ENCODE data around the gene JAGN1. TPM values are rescaled to one million over a fixed set of nuclear protein-coding genes. Genes with fewer than 3 reads are reported as not detected.

Gene JAGN1
- total RNA-seq, 1 donor from 2014 or later, result 40.4 TPM

DNA sequence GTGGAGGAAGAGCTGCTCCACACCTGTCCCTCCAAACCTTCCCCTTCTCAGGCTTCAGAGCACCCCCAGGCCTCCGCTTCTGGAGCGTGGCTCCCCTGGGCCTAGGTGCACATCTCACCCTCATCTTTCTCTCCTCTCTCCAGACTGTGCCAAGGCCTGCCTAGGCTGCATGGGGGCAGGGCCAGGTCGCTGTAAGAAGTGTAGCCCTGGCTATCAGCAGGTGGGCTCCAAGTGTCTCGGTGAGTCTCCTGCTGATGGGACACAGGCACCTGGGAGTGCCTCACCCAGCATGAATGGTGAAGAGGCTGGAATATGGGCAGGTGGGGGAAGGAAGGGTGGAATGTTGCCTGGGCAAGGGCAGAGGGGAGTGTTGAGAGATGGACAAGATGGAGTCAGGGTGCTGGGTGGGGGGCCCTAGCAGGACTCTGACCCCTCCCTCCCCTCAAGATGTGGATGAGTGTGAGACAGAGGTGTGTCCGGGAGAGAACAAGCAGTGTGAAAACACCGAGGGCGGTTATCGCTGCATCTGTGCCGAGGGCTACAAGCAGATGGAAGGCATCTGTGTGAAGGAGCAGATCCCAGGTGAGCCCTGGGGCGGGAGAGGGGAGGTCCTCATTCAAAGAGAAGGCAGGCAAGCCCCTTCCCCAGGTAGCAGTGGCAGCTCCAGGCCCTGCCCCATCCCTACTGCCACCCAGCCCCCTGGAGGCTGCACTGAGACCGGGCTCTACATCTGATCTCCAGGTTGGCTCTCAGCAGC lies 52.7 kb downstream of the JAGN1 start:
- no peak for DNase-seq (ENCODE audit: extremely low spot score, unreplicated experiment)
- Mint-ChIP-seq H3K27ac (no peak overlapping the region), H3K36me3 (no peaks in the 10 kb centered on the region), H3K4me1 (ENCODE audit: unreplicated experiment) (no peaks in the 10 kb centered on the region), H3K27me3 (no peaks in the 10 kb centered on the region), H3K9me3 (no peaks in the 10 kb centered on the region), H3K4me3 (no peak overlapping the region)
- TF ChIP-seq, protein P1, sequence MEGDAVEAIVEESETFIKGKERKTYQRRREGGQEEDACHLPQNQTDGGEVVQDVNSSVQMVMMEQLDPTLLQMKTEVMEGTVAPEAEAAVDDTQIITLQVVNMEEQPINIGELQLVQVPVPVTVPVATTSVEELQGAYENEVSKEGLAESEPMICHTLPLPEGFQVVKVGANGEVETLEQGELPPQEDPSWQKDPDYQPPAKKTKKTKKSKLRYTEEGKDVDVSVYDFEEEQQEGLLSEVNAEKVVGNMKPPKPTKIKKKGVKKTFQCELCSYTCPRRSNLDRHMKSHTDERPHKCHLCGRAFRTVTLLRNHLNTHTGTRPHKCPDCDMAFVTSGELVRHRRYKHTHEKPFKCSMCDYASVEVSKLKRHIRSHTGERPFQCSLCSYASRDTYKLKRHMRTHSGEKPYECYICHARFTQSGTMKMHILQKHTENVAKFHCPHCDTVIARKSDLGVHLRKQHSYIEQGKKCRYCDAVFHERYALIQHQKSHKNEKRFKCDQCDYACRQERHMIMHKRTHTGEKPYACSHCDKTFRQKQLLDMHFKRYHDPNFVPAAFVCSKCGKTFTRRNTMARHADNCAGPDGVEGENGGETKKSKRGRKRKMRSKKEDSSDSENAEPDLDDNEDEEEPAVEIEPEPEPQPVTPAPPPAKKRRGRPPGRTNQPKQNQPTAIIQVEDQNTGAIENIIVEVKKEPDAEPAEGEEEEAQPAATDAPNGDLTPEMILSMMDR (conservative IDR thresholded peaks at IDR 0.05), result no peak

Other genes with a start within 250 kb of the JAGN1 start
- gene MTMR14, start 241.1 kb upstream of the JAGN1 start, total RNA-seq (ENCODE audit: low replicate concordance), result 30.0 and 34.7 TPM in 2 replicates
- 0.34 and 0.59 TPM in 2 replicates for gene CPNE9, start 186.8 kb upstream of the JAGN1 start, total RNA-seq (ENCODE audit: low replicate concordance)
- 22.6 and 28.0 TPM in 2 replicates for gene BRPF1, start 158.9 kb upstream of the JAGN1 start, total RNA-seq (ENCODE audit: low replicate concordance)
- 22.8 and 40.4 TPM in 2 replicates for gene OGG1, start 140.7 kb upstream of the JAGN1 start, total RNA-seq (ENCODE audit: low replicate concordance)
- gene CAMK1, start 120.7 kb upstream of the JAGN1 start, total RNA-seq (ENCODE audit: low replicate concordance), result 2.7 and 9.1 TPM in 2 replicates
- 48.4 and 54.3 TPM in 2 replicates for gene TADA3, start 98.1 kb upstream of the JAGN1 start, total RNA-seq (ENCODE audit: low replicate concordance)
- gene ARPC4, start 97.5 kb upstream of the JAGN1 start, total RNA-seq (ENCODE audit: low replicate concordance), result 131 and 151 TPM in 2 replicates
- gene TTLL3, start 80.3 kb upstream of the JAGN1 start, total RNA-seq (ENCODE audit: low replicate concordance), result 25.8 and 42.2 TPM in 2 replicates
- gene RPUSD3, start 46.6 kb upstream of the JAGN1 start, total RNA-seq (ENCODE audit: low replicate concordance), result 50.9 and 55.0 TPM in 2 replicates
- gene CIDEC, start 10.4 kb upstream of the JAGN1 start, total RNA-seq (ENCODE audit: low replicate concordance), result 0.60 and 1.6 TPM in 2 replicates
- gene IL17RE, start 12.2 kb downstream of the JAGN1 start, total RNA-seq (ENCODE audit: low replicate concordance), result 13.6 and 24.3 TPM in 2 replicates
- 22.6 and 30.0 TPM in 2 replicates for gene IL17RC, start 26.5 kb downstream of the JAGN1 start, total RNA-seq (ENCODE audit: low replicate concordance)
- 40.1 and 44.3 TPM in 2 replicates for gene CRELD1, start 43.2 kb downstream of the JAGN1 start, total RNA-seq (ENCODE audit: low replicate concordance)
- 8.2 and 11.3 TPM in 2 replicates for gene PRRT3, start 61.8 kb downstream of the JAGN1 start, total RNA-seq (ENCODE audit: low replicate concordance)
- 51.8 and 71.9 TPM in 2 replicates for gene EMC3, start 96.2 kb downstream of the JAGN1 start, total RNA-seq (ENCODE audit: low replicate concordance)
- gene FANCD2, start 135.8 kb downstream of the JAGN1 start, total RNA-seq (ENCODE audit: low replicate concordance), result 17.7 and 38.0 TPM in 2 replicates
- gene FANCD2OS, start 217.6 kb downstream of the JAGN1 start, total RNA-seq (ENCODE audit: low replicate concordance), result not detected in 2 replicates
- 132 and 147 TPM in 2 replicates for gene BRK1, start 225.1 kb downstream of the JAGN1 start, total RNA-seq (ENCODE audit: low replicate concordance)